Fibroblast of mammary gland (primary cell): ENCODE measurements around the gene TIPIN.
"Not testable (repeated sequence)": the region's sequence is repeated elsewhere in the genome, so short reads cannot be mapped to it uniquely, and the experiment has no call there.

Experiments used
- DNase-seq: peaks from one replicate; pipeline ENCODE4 v3.0.0-alpha.2; 2010; ENCODE audit warnings: low read depth
- H3K4me3 ChIP-seq: 2 replicates; pipeline ENCODE4 v1.5.1; 2011; ENCODE audit warnings: low read depth, mild to moderate bottlenecking, low read length, moderate library complexity; ENCODE audit not compliant: control insufficient read depth
- CTCF ChIP-seq: conservative IDR thresholded peaks from 2 replicates; pipeline ENCODE4 v1.5.1; 2011; ENCODE audit warnings: low read depth, low read length, inconsistent platforms; ENCODE audit not compliant: control insufficient read depth, insufficient read depth

TIPIN gene

GRCh38 chr15:66362776-66363175 is 6.3 kb upstream of the TIPIN start:
- no peak for TF ChIP-seq CTCF
- no peak overlapping the region for H3K4me3 ChIP-seq
- DNase-seq, result no peak

GRCh38 chr15:66361745-66362460 is 5.4 kb upstream of the TIPIN start:
- not testable (repeated sequence) for DNase-seq, H3K4me3 ChIP-seq

GRCh38 chr15:66359740-66360139 is 3.3 kb upstream of the TIPIN start:
- no peak for DNase-seq
- H3K4me3 ChIP-seq, result no peak overlapping the region
- no peak for TF ChIP-seq CTCF

GRCh38 chr15:66356077-66356358 is 467 bp downstream of the TIPIN start:
- TF ChIP-seq CTCF, result no peak
- peak overlapping the region; percentile 92 for H3K4me3 ChIP-seq
- DNase-seq, result no peak

GRCh38 chr15:66348530-66348929 is 8.0 kb downstream of the TIPIN start:
- DNase-seq, H3K4me3 ChIP-seq: not testable (repeated sequence)

GRCh38 chr15:66328771-66329170 is 27.7 kb downstream of the TIPIN start:
- DNase-seq, result no peak
- no peak overlapping the region for H3K4me3 ChIP-seq
- no peak for TF ChIP-seq CTCF

- DNase-seq, result no peak
- no peak for TF ChIP-seq CTCF
- no peak overlapping the region for H3K4me3 ChIP-seq
Measured at GRCh38 chr15:66327736-66328135, 28.7 kb downstream of the TIPIN start.

- TF ChIP-seq CTCF, result no peak
- H3K4me3 ChIP-seq, result no peak overlapping the region
- DNase-seq, result no peak
Measured at GRCh38 chr15:66326051-66326450, 30.4 kb downstream of the TIPIN start.
